KMS-11 (cell line): ENCODE measurements around the gene THAP9.
A peak's percentile ranks its signal among the peaks of the same experiment; 100 is the strongest.

Experiments
- H2AFZ ChIP-seq: fragments of 200-600 bp; sonication (generic); 2 replicates; pipeline ENCODE4 v1.6.1; 2016; ENCODE audit warnings: antibody characterized with exemption, mixed run types, low read depth
- H3K27ac ChIP-seq: fragments of 200-600 bp; sonication (generic); 2 replicates; pipeline ENCODE4 v1.6.1; 2016; ENCODE audit warnings: mild to moderate bottlenecking, mixed run types
- H3K27me3 ChIP-seq: fragments of 200-600 bp; sonication (generic); 2 replicates; pipeline ENCODE4 v1.6.1; 2017; ENCODE audit warnings: mild to moderate bottlenecking, low read depth, mixed run types, moderate library complexity; ENCODE audit not compliant: insufficient read depth
- H3K36me3 ChIP-seq: fragments of 200-600 bp; sonication (generic); 2 replicates; pipeline ENCODE4 v1.6.1; 2017; ENCODE audit warnings: mild to moderate bottlenecking, mixed run types; ENCODE audit not compliant: insufficient read depth
- H3K4me1 ChIP-seq: fragments of 200-600 bp; sonication (generic); 2 replicates; pipeline ENCODE4 v1.6.1; 2016; ENCODE audit warnings: mild to moderate bottlenecking, low read depth, mixed run types; ENCODE audit not compliant: poor library complexity, severe bottlenecking
- H3K4me2 ChIP-seq: fragments of 200-600 bp; sonication (generic); 2 replicates; pipeline ENCODE4 v1.7.0; 2016; ENCODE audit warnings: mild to moderate bottlenecking, mixed run types
- H3K4me3 ChIP-seq: fragments of 200-600 bp; sonication (generic); IDR thresholded peaks from 2 replicates; pipeline ENCODE4 v1.6.1; 2017; ENCODE audit warnings: low read depth, low read length, mixed read lengths; ENCODE audit not compliant: insufficient read depth
- H3K79me2 ChIP-seq: fragments of 200-600 bp; sonication (generic); 2 replicates; pipeline ENCODE4 v1.6.1; 2016; ENCODE audit warnings: low read depth, mixed run types; ENCODE audit not compliant: insufficient read depth
- H3K9ac ChIP-seq: fragments of 200-600 bp; sonication (generic); 2 replicates; pipeline ENCODE4 v1.6.1; 2016; ENCODE audit warnings: mild to moderate bottlenecking, mixed run types
- H4K20me1 ChIP-seq: fragments of 200-600 bp; sonication (generic); 2 replicates; pipeline ENCODE4 v1.6.1; 2016; ENCODE audit warnings: mild to moderate bottlenecking, mixed run types; ENCODE audit not compliant: insufficient read depth
- TF ChIP-seq, protein P1 (sequence below): fragments of 200-600 bp; sonication (generic); conservative IDR thresholded peaks from 2 replicates; pipeline ENCODE4 v1.6.1; 2017; ENCODE audit warnings: low read depth, mild to moderate bottlenecking, antibody characterized with exemption, low read length, moderate library complexity, mixed read lengths

THAP9 gene

DNA sequence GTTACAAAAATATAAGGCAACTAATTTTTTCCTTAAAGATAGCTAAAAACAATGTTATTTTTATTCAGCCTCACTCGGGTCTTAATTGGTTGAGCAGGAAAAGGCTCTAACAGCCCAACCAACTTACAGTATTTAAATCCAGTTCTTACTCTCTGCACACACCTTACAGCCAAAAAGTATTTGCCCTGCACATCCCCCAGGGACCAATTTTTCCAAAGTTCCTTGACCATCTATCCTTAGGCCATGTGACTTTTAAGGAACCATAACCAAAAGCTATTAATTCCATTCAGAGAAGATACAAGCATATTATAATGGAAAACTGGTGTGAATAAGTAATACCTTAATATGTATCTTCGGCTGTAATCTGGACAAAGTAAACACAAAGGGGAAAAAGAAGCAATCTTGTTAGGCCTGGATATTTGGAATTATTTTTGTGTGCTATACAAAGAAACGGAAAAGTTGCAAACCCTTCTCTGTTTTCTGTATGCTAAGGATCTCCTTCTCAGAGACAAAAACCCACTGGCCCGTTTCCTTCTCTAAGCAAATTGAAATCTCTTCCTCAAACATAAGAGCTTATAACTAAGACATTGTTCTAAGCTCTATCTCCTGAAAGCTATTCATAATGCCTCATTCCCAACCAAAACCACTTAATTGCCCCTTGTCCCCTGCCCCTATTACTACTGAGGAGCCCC is 1.0 kb upstream of the THAP9 start:
- H3K4me3 ChIP-seq, result peak overlapping the region; percentile 71
- H3K27ac ChIP-seq, result peak overlapping the region; percentile 86
- peak overlapping the region; percentile 79 for H3K4me2 ChIP-seq
- peaks cover 7% of the 10 kb centered on the region; the same call in 1 of the 2 replicates for H3K36me3 ChIP-seq
- TF ChIP-seq, protein P1, sequence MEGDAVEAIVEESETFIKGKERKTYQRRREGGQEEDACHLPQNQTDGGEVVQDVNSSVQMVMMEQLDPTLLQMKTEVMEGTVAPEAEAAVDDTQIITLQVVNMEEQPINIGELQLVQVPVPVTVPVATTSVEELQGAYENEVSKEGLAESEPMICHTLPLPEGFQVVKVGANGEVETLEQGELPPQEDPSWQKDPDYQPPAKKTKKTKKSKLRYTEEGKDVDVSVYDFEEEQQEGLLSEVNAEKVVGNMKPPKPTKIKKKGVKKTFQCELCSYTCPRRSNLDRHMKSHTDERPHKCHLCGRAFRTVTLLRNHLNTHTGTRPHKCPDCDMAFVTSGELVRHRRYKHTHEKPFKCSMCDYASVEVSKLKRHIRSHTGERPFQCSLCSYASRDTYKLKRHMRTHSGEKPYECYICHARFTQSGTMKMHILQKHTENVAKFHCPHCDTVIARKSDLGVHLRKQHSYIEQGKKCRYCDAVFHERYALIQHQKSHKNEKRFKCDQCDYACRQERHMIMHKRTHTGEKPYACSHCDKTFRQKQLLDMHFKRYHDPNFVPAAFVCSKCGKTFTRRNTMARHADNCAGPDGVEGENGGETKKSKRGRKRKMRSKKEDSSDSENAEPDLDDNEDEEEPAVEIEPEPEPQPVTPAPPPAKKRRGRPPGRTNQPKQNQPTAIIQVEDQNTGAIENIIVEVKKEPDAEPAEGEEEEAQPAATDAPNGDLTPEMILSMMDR, result no peak
- H4K20me1 ChIP-seq, result 0 out of 2 replicates have a peak, but pooled peaks cover 15% of the 10 kb centered on the region
- peak overlapping the region; percentile 81 for H3K9ac ChIP-seq
- H3K79me2 ChIP-seq, result peaks cover 52% of the 10 kb centered on the region
- no peaks in the 10 kb centered on the region for H3K27me3 ChIP-seq
- peak overlapping the region; percentile 71 for H2AFZ ChIP-seq
- peaks cover 48% of the 10 kb centered on the region for H3K4me1 ChIP-seq

DNA sequence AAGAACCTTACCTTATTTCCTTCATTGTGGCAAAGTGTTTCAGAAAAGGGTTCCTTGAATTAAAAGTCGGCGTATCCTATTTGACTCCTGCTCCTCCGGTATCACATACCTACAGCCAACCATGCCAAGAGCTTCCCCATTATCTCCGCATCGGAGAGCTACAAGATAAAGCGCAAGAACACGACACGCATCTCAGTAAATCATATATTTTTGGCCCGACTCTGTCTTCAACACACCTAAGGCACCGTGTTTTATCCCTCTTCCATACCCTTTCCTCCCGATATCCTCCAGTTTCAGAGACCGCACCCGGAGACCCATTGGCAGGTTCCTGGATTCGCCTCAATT is 497 bp upstream of the THAP9 start:
- peaks cover 2% of the 10 kb centered on the region; the same call in 1 of the 2 replicates for H3K36me3 ChIP-seq
- H3K4me1 ChIP-seq, result peaks cover 48% of the 10 kb centered on the region
- peak overlapping the region; percentile 71 for H2AFZ ChIP-seq
- H3K79me2 ChIP-seq, result peaks cover 52% of the 10 kb centered on the region
- peak overlapping the region; percentile 86 for H3K27ac ChIP-seq
- H3K4me2 ChIP-seq, result peak overlapping the region; percentile 79
- peak overlapping the region; percentile 71 for H3K4me3 ChIP-seq
- no peaks in the 10 kb centered on the region for H3K27me3 ChIP-seq
- 0 out of 2 replicates have a peak, but pooled peaks cover 15% of the 10 kb centered on the region for H4K20me1 ChIP-seq
- peak overlapping the region; percentile 81 for H3K9ac ChIP-seq
- TF ChIP-seq, protein P1, result no peak

DNA sequence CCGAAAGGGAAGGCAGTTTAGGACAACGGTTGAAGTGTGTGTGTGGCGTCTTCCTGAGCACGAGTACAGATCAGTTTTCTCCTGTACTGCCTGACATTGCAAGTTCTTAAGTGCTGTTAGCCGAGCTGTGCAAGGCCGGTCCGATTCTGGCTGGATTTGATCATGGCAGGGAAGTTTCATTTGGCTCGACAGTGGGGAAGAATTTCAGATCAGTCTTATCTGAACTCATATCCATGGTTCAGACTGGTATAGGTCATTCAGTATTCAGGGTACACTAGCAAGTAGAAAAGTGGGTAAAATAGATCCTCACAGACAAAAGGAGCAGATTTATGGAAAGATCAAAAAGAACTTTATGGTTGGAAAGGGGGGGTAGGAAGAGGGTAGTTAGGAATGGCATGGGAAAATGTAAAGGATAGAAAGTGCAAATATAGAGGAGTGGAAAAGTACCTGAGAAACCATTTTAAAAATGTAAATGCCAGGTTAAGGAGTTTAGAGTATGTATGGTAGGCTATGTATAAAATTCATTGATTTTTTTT is 716 bp downstream of the THAP9 start:
- peaks cover 60% of the 10 kb centered on the region for H3K4me1 ChIP-seq
- H3K9ac ChIP-seq, result peak overlapping the region; percentile 81
- no peaks in the 10 kb centered on the region for H3K36me3 ChIP-seq
- peak overlapping the region; percentile 86 for H3K27ac ChIP-seq
- H3K79me2 ChIP-seq, result peaks cover 46% of the 10 kb centered on the region
- peak overlapping the region; percentile 54 for H3K4me2 ChIP-seq
- TF ChIP-seq, protein P1, result 0 out of 2 replicates have a peak, but pooled peaks have one; percentile 17
- peak overlapping the region; percentile 75 for H3K4me3 ChIP-seq
- H4K20me1 ChIP-seq, result 0 out of 2 replicates have a peak, but pooled peaks cover 21% of the 10 kb centered on the region
- peaks cover 3% of the 10 kb centered on the region; the same call in 1 of the 2 replicates for H3K27me3 ChIP-seq
- peak overlapping the region; percentile 71 for H2AFZ ChIP-seq

DNA sequence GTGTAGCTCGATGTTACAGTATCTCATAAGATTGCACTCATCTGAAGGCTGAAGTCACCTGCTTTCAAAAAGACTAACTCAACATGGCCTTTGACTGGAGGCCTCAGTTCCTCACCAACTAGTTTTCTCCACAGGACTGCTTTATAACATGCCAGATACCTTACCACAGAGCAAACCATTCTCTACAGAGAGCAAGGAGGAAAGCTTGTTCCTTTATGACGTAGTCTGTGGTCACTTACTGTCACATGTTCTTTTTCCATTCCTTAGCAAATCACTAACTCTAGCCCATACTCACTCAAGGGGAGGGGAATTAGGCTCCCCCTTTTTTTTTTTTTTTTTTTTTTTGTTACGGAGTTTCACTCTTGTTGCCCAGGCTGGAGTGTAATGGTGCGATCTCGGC is 3.2 kb downstream of the THAP9 start:
- Histone ChIP-seq H3K9ac (no peak overlapping the region), H3K27me3 (peaks cover 3% of the 10 kb centered on the region; the same call in 1 of the 2 replicates), H3K4me3 (no peak overlapping the region), H3K27ac (no peak overlapping the region), H3K36me3 (no peaks in the 10 kb centered on the region), H4K20me1 (0 out of 2 replicates have a peak, but pooled peaks cover 9% of the 10 kb centered on the region), H3K4me2 (no peak overlapping the region), H3K4me1 (peaks cover 38% of the 10 kb centered on the region), H2AFZ (no peak overlapping the region), H3K79me2 (peaks cover 21% of the 10 kb centered on the region)
- TF ChIP-seq, protein P1, result no peak
